NCI-H510A (cell line): ENCODE measurements around the gene TENM4.
"Not testable (repeated sequence)": the region's sequence is repeated elsewhere in the genome, so short reads cannot be mapped to it uniquely, and the experiment has no call there.

Experiments
- DNase-seq: peaks from one replicate; lab custom pipeline; 2025; lab: John Stamatoyannopoulos, UW

TENM4 gene

GRCh38 chr11:78902771-78903507 lies 537.9 kb downstream of the TENM4 start:
- DNase-seq: no peak

GRCh38 chr11:78901831-78902230 lies 539.0 kb downstream of the TENM4 start:
- no peak for DNase-seq

GRCh38 chr11:78898266-78898775 lies 542.5 kb downstream of the TENM4 start:
- DNase-seq: no peak

- no peak for DNase-seq
Observed at GRCh38 chr11:78893996-78894395, 546.8 kb downstream of the TENM4 start.

- no peak for DNase-seq
Observed at GRCh38 chr11:78889698-78890097, 551.1 kb downstream of the TENM4 start.

GRCh38 chr11:78886616-78887015 lies 554.2 kb downstream of the TENM4 start:
- no peak for DNase-seq

- no peak for DNase-seq
Observed at GRCh38 chr11:78884761-78885160, 556.1 kb downstream of the TENM4 start.

GRCh38 chr11:78883506-78883905 lies 557.3 kb downstream of the TENM4 start:
- no peak for DNase-seq

- not testable (repeated sequence) for DNase-seq
Observed at GRCh38 chr11:78879094-78879980, 561.5 kb downstream of the TENM4 start.

GRCh38 chr11:78878631-78879030 lies 562.2 kb downstream of the TENM4 start:
- no peak for DNase-seq

- DNase-seq: no peak
Observed at GRCh38 chr11:78876676-78877075, 564.2 kb downstream of the TENM4 start.

- DNase-seq: no peak
Observed at GRCh38 chr11:78870655-78871054, 570.2 kb downstream of the TENM4 start.

GRCh38 chr11:78869293-78869692 lies 571.5 kb downstream of the TENM4 start:
- DNase-seq: no peak

- no peak for DNase-seq
Observed at GRCh38 chr11:78868563-78868962, 572.3 kb downstream of the TENM4 start.

- DNase-seq: no peak
Observed at GRCh38 chr11:78860720-78861422, 580.0 kb downstream of the TENM4 start.

- no peak for DNase-seq
Observed at GRCh38 chr11:78857688-78858087, 583.1 kb downstream of the TENM4 start.

GRCh38 chr11:78856211-78856610 lies 584.6 kb downstream of the TENM4 start:
- DNase-seq: no peak

GRCh38 chr11:78855116-78855515 lies 585.7 kb downstream of the TENM4 start:
- no peak for DNase-seq

GRCh38 chr11:78853521-78853920 lies 587.3 kb downstream of the TENM4 start:
- DNase-seq: no peak

- DNase-seq: no peak
Observed at GRCh38 chr11:78851878-78852586, 588.8 kb downstream of the TENM4 start.

GRCh38 chr11:78850078-78850477 lies 590.8 kb downstream of the TENM4 start:
- DNase-seq: no peak

- no peak for DNase-seq
Observed at GRCh38 chr11:78846269-78846668, 594.6 kb downstream of the TENM4 start.
